ENCODE results near the gene TMEM237.
"Not testable (repeated sequence)": the region's sequence is repeated elsewhere in the genome, so short reads cannot be mapped to it uniquely, and the experiment has no call there.

Gene TMEM237

GRCh38 chr2:201643216-201643890, at the start of gene TMEM237:
TSS of gene TMEM237 (minus strand) at chr2:201643503. CDS start at chr2:201643400, 103 bp downstream.
- no peak for DNase-seq (ENCODE audit: low read depth)

- no peak for DNase-seq (ENCODE audit: low read depth)
Observed at GRCh38 chr2:201685156-201685555, 41.9 kb upstream of the TMEM237 start.

GRCh38 chr2:201680743-201681142, 37.4 kb upstream of the TMEM237 start:
- DNase-seq (ENCODE audit: low read depth): no peak

- no peak for DNase-seq (ENCODE audit: low read depth)
Observed at GRCh38 chr2:201678401-201678800, 35.1 kb upstream of the TMEM237 start.

- DNase-seq (ENCODE audit: low read depth): no peak
Observed at GRCh38 chr2:201675454-201675853, 32.2 kb upstream of the TMEM237 start.

- no peak for DNase-seq (ENCODE audit: low read depth)
Observed at GRCh38 chr2:201674794-201675193, 31.5 kb upstream of the TMEM237 start.

- DNase-seq (ENCODE audit: low read depth): no peak
Observed at GRCh38 chr2:201674298-201674697, 31.0 kb upstream of the TMEM237 start.

GRCh38 chr2:201673546-201673945, 30.2 kb upstream of the TMEM237 start:
- DNase-seq (ENCODE audit: low read depth): no peak

- DNase-seq (ENCODE audit: low read depth): not testable (repeated sequence)
Observed at GRCh38 chr2:201671205-201671604, 27.9 kb upstream of the TMEM237 start.

GRCh38 chr2:201669865-201670264, 26.6 kb upstream of the TMEM237 start:
- DNase-seq (ENCODE audit: low read depth): no peak

- DNase-seq (ENCODE audit: low read depth): no peak
Observed at GRCh38 chr2:201668402-201668910, 25.2 kb upstream of the TMEM237 start.

- DNase-seq (ENCODE audit: low read depth): no peak
Observed at GRCh38 chr2:201664334-201664733, 21.0 kb upstream of the TMEM237 start.

- DNase-seq (ENCODE audit: low read depth): no peak
Observed at GRCh38 chr2:201661366-201661765, 18.1 kb upstream of the TMEM237 start.

GRCh38 chr2:201660293-201660895, 17.1 kb upstream of the TMEM237 start:
- no peak for DNase-seq (ENCODE audit: low read depth)

- DNase-seq (ENCODE audit: low read depth): no peak
Observed at GRCh38 chr2:201656740-201657139, 13.4 kb upstream of the TMEM237 start.

- no peak for DNase-seq (ENCODE audit: low read depth)
Observed at GRCh38 chr2:201656102-201656501, 12.8 kb upstream of the TMEM237 start.

- peak; percentile 76 for DNase-seq (ENCODE audit: low read depth)
Observed at GRCh38 chr2:201654616-201655384, 11.5 kb upstream of the TMEM237 start.

GRCh38 chr2:201653221-201653620, 9.9 kb upstream of the TMEM237 start:
- no peak for DNase-seq (ENCODE audit: low read depth)

GRCh38 chr2:201649442-201649841, 6.1 kb upstream of the TMEM237 start:
- no peak for DNase-seq (ENCODE audit: low read depth)

GRCh38 chr2:201647431-201647830, 4.1 kb upstream of the TMEM237 start:
- no peak for DNase-seq (ENCODE audit: low read depth)

- no peak for DNase-seq (ENCODE audit: low read depth)
Observed at GRCh38 chr2:201644001-201644400, 698 bp upstream of the TMEM237 start.

GRCh38 chr2:201642579-201643215, 606 bp downstream of the TMEM237 start:
- DNase-seq (ENCODE audit: low read depth): peak; percentile 66

All from GM04504 (cell line).